PC-9 (cell line): Measurements from ENCODE around the gene TSGA10.

Source experiments
- EZH2 ChIP-seq: fragments of 200-600 bp; sonication (generic); IDR thresholded peaks from 2 replicates; pipeline ENCODE4 v1.8.0; 2017; ENCODE audit warnings: antibody characterized with exemption, low read depth
- TF ChIP-seq, protein P1 (sequence below): fragments of 200-600 bp; sonication (generic); conservative IDR thresholded peaks from 2 replicates; pipeline ENCODE4 v1.6.1; 2017; ENCODE audit warnings: mixed run types, antibody characterized with exemption, mild to moderate bottlenecking, moderate library complexity

DNA sequence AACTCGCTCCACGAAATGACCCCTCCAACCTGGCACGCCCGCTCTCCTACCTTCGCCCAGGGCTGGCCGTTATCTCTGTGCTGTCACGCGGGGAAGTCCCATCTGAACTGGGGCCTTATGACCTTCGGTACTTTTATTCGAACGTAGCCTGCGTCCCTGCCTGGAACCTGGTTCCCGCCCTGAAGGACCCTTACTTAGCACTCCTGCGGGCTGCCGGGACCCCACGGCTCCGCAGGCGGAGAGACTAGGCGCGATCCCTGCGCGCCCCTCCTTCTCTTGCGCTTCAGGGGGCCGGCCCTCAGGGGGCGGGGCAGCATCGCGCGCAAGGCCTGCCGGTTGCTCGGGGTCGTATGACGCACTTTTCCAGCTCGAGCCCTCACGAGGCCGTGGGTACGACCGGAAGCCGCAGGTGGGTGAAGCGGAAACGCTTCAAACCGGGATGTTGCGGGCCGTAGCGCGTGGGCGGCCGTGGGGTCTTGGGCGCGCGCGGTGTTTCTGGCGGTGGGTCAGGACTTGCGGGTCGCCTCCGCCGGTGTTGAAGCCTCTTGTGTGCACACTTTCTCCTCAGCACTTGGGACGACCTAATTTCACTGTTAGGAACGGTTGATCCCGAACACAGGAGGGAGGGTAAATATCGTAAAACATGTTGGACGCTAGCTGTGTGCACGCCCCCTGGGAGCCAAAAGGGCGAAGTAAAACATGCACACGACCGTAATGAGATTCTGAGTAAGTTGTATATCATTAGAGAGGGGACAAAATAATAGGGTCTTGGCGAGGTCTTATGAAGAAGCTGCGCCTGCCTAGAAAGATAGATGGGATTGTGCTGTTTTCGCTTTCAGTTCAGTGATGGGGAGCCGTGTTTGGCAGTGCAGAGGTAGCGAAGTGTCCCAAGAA is at the start of gene TSGA10, which contains the start of gene LIPT1:
- TF ChIP-seq, protein P1, sequence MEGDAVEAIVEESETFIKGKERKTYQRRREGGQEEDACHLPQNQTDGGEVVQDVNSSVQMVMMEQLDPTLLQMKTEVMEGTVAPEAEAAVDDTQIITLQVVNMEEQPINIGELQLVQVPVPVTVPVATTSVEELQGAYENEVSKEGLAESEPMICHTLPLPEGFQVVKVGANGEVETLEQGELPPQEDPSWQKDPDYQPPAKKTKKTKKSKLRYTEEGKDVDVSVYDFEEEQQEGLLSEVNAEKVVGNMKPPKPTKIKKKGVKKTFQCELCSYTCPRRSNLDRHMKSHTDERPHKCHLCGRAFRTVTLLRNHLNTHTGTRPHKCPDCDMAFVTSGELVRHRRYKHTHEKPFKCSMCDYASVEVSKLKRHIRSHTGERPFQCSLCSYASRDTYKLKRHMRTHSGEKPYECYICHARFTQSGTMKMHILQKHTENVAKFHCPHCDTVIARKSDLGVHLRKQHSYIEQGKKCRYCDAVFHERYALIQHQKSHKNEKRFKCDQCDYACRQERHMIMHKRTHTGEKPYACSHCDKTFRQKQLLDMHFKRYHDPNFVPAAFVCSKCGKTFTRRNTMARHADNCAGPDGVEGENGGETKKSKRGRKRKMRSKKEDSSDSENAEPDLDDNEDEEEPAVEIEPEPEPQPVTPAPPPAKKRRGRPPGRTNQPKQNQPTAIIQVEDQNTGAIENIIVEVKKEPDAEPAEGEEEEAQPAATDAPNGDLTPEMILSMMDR: peak; percentile 50
- TF ChIP-seq EZH2: no peak
